Kidney (tissue), 14 donors: Measurements from ENCODE around the gene PPP1R12A. TPM values are rescaled to one million over a fixed set of nuclear protein-coding genes. Genes with fewer than 3 reads are reported as not detected.

Experiments used
- DNase-seq, 5 donors: peaks; one replicate each; pipeline ENCODE4 v3.0.0-alpha.2; 2013 to 2020
- FAIRE-seq: peaks from 2 replicates; lab custom pipeline; 2012; peaks lifted over from hg19 to GRCh38; lab: Jason Lieb, UNC
- H3K27ac ChIP-seq, 2 donors: one replicate each; pipeline ENCODE4 v1.7.0; 2013; ENCODE audit warnings: low read depth in 2 of 2, low read length in 2 of 2, inconsistent platforms in 1 of 2
- H3K27me3 ChIP-seq: one replicate; pipeline ENCODE4 v1.7.1; 2013; ENCODE audit warnings: low read length, inconsistent platforms; ENCODE audit not compliant: control insufficient read depth, insufficient read depth
- H3K36me3 ChIP-seq, 3 donors: one replicate each; pipeline versions ENCODE4 v1.7.0 to v1.7.1; 2013; ENCODE audit warnings: low read length in 3 of 3, control low read depth in 1 of 3, inconsistent platforms in 1 of 3; ENCODE audit not compliant: insufficient read depth in 3 of 3, control insufficient read depth in 2 of 3
- H3K4me1 ChIP-seq, 3 donors: one replicate each; pipeline versions ENCODE4 v1.7.0 to v1.7.1; 2013; ENCODE audit warnings: low read length in 3 of 3, inconsistent platforms in 1 of 3, low read depth in 1 of 3; ENCODE audit not compliant: control insufficient read depth in 2 of 3, insufficient read depth in 2 of 3
- H3K4me3 ChIP-seq, 3 donors: one replicate each; pipeline versions ENCODE4 v1.7.0 to v1.8.1; 2013; ENCODE audit warnings: low read length in 3 of 3, control low read depth in 1 of 3, inconsistent platforms in 1 of 3
- H3K9ac ChIP-seq, 3 donors: one replicate each; pipeline versions ENCODE4 v1.7.0 to v1.7.1; 2013; ENCODE audit warnings: low read length in 3 of 3, control low read depth in 1 of 3, inconsistent platforms in 1 of 3
- H3K9me3 ChIP-seq, 3 donors: one replicate each; pipeline versions ENCODE4 v1.7.0 to v1.7.1; 2013; ENCODE audit warnings: low read length in 3 of 3, control low read depth in 1 of 3, inconsistent platforms in 1 of 3; ENCODE audit not compliant: control insufficient read depth in 2 of 3, insufficient read depth in 1 of 3
- CTCF ChIP-seq: IDR thresholded peaks from 3 replicates; pipeline ENCODE4 v1.5.1; 2012; ENCODE audit warnings: mild to moderate bottlenecking, moderate library complexity, borderline replicate concordance; ENCODE audit not compliant: insufficient read depth; ENCODE audit errors: extremely low read depth
- intact Hi-C: fragments of 100-400 bp; cut with DNase I; formaldehyde crosslinking; loops from one replicate; pipeline ENCODE4 v1.11.1; 2022
- polyA plus RNA-seq: library from polyadenylated mRNA; stranded (reverse); fragments of 350-450 nt; fragmentation: Illumina TruSeq; extraction: RNeasy Lipid Tissue Mini Kit (QIAGEN cat#74804); gene quantifications from one replicate; pipeline ENCODE4 v1.2.3, GENCODE V29; 2014; ENCODE audit warnings: low read depth, low replicate concordance; ENCODE audit not compliant: insufficient read depth
- total RNA-seq: library from RNA; stranded (reverse); fragmentation: NEBNext Ultra II Directional; extraction: Animal tissue kit (Norgen Biotek cat#: 25700); gene quantifications from one replicate; pipeline ENCODE4 v1.2.1, GENCODE V29; 2021
- donor health status: control.
- donor health status: control.
- donor health status: control.
- donor health status: control.
- donor health status: control.
- donor health status: DM: yes; HTN: yes; CAD: no.
- donor health status: Normal renal cell carcinoma (clear cell type).

Gene PPP1R12A
- total and polyA plus RNA-seq, 2 donors from 2014 or later = 10.3 to 82.5 TPM

DNA sequence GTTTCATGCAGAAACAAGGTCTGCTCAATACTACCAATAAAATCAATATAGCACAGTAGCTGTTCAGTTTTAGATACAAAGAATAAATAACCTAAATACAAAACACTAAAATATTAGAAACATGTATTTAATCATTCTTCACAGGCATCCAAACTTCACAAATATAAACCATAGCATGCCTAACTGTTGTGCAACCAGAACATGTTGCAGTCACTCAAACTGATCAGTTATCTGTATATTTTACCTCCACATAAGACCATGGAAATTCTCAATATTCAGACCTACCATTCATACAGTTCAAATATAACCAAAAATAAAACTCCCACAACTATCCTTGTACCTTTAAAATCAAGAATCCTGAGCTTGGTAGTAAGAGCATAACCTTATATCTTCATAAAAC, 161.0 kb downstream of the PPP1R12A start:
- DNase-seq (no peak), FAIRE-seq (no peak)
- intact Hi-C loops = no loop called here

DNA sequence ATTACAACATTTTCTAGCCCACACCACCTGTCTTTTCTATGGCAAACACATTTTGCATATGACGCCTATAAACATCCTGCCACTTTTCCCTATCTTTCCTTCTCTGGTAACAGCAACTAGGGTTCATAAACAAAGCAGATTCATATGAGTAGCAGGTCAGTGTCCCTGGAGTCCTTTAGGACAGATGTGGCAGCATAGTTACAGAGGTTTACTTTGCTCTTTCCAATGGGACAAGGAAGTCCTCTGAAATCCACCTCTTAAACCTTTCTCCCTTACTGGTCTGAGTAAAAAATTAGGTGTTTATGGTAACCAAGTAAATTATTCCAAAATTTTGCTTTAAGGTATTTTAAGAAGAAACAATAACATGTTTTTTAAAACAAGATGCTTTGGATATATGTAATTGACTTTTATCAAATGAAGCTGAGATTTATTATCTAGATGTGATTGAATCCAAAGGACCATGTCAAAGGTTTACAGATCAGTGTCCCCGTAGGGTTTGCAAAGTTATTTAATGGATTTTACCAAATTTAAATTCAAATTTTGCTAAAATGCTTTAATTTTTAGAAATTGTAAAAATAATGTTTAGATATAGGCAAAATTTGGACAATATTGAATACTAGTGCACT, 164.9 kb downstream of the PPP1R12A start:
- FAIRE-seq (no peak), DNase-seq (no peak)
- Histone ChIP-seq H3K27me3 (no peaks in the 10 kb centered on the region), H3K27ac (no peak overlapping the region), H3K9ac (no peak overlapping the region), H3K4me3 (no peak overlapping the region), H3K4me1 (peaks cover 0 to 2% (median 0%) of the 10 kb centered on the region in 3 donors), H3K36me3 (peaks cover 0 to 2% (median 0%) of the 10 kb centered on the region in 3 donors), H3K9me3 (peaks cover 0 to 2% (median 0%) of the 10 kb centered on the region in 3 donors)
- intact Hi-C loops = no loop called here
- no peak for TF ChIP-seq CTCF

More for the DNA sequence above, 161.0 kb downstream of the PPP1R12A start:
- H3K27ac ChIP-seq = no peak overlapping the region
- H3K4me3 ChIP-seq = no peak overlapping the region
- H3K36me3 ChIP-seq = peaks cover 0 to 2% (median 0%) of the 10 kb centered on the region in 3 donors
- no peaks in the 10 kb centered on the region for H3K9me3 ChIP-seq
- TF ChIP-seq CTCF = no peak
- no peaks in the 10 kb centered on the region for H3K4me1 ChIP-seq
- H3K9ac ChIP-seq = no peak overlapping the region
- no peaks in the 10 kb centered on the region for H3K27me3 ChIP-seq

- no peak overlapping the region for H3K9ac ChIP-seq
- no peaks in the 10 kb centered on the region for H3K36me3 ChIP-seq
- no peaks in the 10 kb centered on the region for H3K27me3 ChIP-seq
- H3K27ac ChIP-seq = no peak overlapping the region
- intact Hi-C loops = no loop called here
- no peak for TF ChIP-seq CTCF
- DNase-seq (no peak), FAIRE-seq (no peak)
- H3K4me3 ChIP-seq = no peak overlapping the region
- H3K9me3 ChIP-seq = peaks cover 0 to 2% (median 0%) of the 10 kb centered on the region in 3 donors
- H3K4me1 ChIP-seq = peaks cover 0 to 2% (median 0%) of the 10 kb centered on the region in 3 donors
These were observed 165.6 kb downstream of the PPP1R12A start for GRCh38 chr12:79769189-79769859.
